ENCODE data around the gene TYW1. TPM values are rescaled to one million over a fixed set of nuclear protein-coding genes. Genes with fewer than 3 reads are reported as not detected.
"Not testable (repeated sequence)": the region's sequence is repeated elsewhere in the genome, so short reads cannot be mapped to it uniquely, and the experiment has no call there.

TYW1 gene
- polyA plus RNA-seq, 1 donor = 15.5 TPM

DNA sequence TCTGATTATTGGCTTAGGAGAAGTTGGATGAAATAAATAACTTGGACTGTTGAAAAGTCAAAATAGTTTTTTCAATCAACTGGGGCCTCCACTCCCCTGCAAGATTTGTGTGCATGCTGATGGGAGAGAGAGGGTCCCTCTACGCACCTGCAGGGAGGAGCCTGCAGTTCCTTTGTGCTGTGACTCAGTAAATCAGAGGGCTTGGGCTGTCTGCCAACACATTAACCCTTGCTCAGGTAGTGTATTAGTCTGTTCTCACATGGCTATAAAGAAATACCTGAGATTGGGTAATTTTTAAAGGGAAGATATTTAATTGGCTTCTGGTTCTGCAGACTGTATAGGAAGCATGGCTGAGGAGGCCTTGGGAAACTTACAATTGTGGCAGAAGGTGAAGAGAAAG is 261.1 kb downstream of the TYW1 start:
- DNase-seq = not testable (repeated sequence)

DNA sequence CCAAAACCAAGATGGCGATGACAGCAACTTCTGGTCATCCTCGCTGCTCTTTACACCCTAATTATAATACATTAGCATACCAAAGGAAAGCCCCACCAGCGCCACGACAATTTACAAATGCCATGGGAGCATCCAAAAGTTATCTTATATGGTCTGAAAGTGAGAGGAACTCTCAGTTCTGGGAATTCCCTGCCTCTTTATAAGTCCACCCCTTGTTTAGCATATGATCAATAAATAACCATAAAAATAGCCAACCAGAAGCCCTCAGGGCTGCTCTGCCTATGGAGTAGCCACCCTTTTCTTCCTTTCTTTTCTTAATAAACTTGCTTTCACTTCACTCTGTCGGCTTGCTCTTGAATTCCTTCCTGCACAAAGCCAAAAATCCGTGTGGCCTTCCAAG is 262.7 kb downstream of the TYW1 start:
- DNase-seq = not testable (repeated sequence)

DNA sequence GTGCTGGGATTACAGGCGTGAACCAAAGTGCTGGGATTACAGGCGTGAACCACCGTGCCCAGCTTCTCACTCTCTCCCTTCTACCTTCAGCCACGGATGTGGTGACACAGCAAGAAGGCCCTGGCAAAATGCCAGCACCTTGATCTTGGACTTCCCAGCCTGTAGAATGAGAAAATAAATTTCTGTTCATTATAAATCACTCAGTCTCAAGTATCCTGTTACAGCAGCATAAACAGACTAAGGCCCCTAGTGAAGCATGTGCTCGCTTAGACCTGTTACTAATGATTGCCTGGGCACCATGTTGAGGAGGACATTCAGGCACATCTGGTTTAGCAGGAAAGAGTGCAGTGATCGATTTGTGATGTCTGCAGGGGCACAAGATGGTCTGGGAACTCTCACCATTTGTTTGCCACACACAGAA is 263.5 kb downstream of the TYW1 start:
- DNase-seq = not testable (repeated sequence)

DNA sequence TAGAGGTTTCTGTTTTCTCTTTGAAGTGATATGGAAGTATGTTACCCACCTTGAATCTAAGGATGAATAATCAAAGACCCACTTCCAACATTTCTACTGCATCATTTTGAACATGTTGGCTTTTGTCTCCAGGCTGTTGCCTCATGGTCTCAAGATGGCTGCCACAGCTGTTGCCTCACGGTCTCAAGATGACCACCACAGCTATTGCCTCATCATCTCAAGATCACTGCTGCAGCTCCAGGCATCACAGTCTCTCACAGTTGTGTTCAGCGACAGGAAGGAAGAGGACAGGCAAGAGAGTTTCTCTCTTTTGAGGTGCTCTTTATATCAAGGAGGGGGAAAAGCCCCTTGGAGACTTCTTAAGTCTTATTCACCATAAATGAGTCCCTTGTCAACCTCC is 267.4 kb downstream of the TYW1 start:
- DNase-seq = not testable (repeated sequence)

DNA sequence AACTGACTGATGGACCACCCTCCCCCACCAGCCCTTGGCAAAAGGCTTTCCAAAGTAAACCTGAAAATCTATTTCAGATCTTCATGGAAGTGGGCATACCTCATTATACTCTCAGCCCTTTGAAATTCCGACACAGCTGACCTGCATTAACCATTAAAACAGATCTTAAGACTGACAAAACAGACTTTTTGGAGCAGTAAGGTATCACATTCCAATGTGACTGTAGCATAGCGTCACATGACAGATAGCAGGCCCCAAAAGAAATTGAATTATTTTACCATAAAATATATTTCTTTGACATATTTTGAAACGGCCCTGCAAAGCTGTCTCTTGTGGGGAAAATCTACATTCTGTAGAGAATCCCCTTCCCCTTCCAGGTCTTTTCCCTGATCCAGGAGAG is 269.4 kb downstream of the TYW1 start:
- DNase-seq = not testable (repeated sequence)

DNA sequence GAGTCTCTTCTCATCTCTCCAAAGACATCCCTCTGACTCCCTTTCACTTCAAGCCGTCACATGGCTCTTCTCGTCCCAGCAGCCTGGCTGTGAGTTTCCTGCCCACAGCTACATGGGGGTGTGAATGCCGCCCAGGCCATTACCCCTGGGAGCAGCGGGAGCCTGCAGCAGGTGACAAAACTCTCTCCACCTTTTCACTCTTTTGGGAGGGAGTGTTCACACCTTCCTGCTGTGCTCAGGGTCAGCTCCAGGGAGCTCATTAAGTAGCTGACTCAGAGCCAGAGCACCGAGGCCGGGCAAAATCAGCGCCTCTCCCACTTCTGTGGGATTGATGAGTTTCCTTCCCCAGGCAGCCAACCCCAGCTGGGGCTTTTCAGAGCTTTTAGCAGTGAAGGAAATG is 271.3 kb downstream of the TYW1 start:
- no peak for DNase-seq

DNA sequence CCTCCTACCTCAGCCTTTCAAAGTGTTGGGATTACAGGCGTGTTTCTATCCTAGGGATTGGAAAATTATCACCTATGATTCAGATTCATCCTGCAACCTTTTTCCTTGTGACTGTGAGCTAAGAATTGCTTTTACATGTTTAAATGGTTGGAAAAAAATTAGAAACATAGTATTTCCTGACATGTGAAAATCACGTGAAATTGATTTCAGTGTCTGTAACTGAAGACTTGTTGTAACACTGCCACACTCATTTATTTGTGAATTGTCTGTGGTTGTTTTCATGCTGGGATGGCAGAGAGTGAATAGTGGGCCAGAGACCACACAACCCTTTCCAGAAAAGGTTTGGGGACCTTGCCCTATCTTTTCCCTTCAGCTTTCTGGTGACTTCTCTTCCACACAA is 273.3 kb downstream of the TYW1 start:
- not testable (repeated sequence) for DNase-seq

Other genes starting within 250 kb of the TYW1 start
- gene TMEM248, start 75.6 kb upstream of the TYW1 start, polyA plus RNA-seq (ENCODE audit: insufficient read length) = 51.4 TPM
- gene SBDS, start 1.2 kb upstream of the TYW1 start, polyA plus RNA-seq (ENCODE audit: insufficient read length) = 202 TPM